IMR-90 (cell line): ENCODE data around the gene MYO5A.
"Not testable (repeated sequence)": the region's sequence is repeated elsewhere in the genome, so short reads cannot be mapped to it uniquely, and the experiment has no call there.

Experiments
- MXI1 ChIP-seq: IDR thresholded peaks from 2 replicates; pipeline ENCODE4 v1.6.1; 2012; ENCODE audit warnings: low read depth, mild to moderate bottlenecking, low read length, moderate library complexity, borderline replicate concordance
- NFE2L2 ChIP-seq: fragments of 150-350 bp; IDR thresholded peaks from 2 replicates; pipeline ENCODE4 v1.6.1; 2016; ENCODE audit warnings: low read depth, mild to moderate bottlenecking, low read length
- POLR2A ChIP-seq: IDR thresholded peaks from 2 replicates; pipeline ENCODE4 v1.6.1; 2012; ENCODE audit warnings: mild to moderate bottlenecking, low read depth, low read length
- TF ChIP-seq, protein P1 (sequence below): conservative IDR thresholded peaks from 2 replicates; pipeline ENCODE4 v1.5.1; 2012; ENCODE audit warnings: mild to moderate bottlenecking, low read depth, low read length, improper control_type of control experiment
- TF ChIP-seq, protein P2 (sequence below): fragments of 150-350 bp; IDR thresholded peaks from 2 replicates; pipeline ENCODE4 v1.6.1; 2017; ENCODE audit warnings: mild to moderate bottlenecking, antibody characterized with exemption, low read length, low read depth

DNA sequence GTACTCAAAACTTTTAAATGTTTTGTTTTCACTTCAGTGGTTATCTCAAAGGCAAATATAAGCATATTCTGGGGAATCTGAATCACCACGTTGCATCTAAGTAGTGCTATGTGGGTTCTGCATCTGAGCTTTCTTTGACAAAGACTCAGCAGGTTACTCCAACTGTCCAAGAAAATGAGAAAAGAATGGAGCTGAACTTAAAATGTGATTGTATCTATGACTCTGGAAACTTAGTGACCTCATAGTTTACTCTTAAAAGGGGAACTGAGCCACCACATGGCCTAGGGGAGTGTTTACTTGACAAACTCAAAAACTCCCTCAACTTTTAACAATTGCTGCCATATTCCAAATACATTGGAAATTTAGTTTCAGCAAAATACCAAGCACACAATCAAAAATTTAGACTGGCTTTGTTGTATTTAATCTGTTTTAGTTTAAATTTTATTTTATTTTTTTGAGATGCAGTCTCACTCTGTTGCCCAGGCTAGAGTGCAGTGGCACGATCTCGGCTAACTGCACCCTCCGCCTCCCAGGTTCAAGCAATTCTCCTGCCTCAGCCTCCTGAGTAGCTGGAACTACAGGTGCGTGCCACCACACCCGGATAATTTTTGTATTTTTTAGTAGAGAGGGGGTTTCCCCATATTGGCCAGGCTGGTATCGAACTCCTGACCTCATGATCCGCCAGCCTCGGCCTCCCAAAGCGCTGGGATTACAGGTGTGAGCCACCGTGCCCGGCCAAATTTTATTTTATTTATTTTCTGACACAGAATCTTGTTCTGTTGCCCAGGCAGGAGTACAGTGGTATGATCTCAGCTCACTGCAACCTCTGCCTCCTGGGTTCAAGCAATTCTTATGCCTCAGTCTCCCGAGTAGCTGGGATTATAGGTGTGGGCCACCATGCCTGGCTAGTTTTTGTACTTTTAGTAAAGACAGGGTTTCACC, 37.0 kb upstream of the MYO5A start:
- TF ChIP-seq, protein P1, sequence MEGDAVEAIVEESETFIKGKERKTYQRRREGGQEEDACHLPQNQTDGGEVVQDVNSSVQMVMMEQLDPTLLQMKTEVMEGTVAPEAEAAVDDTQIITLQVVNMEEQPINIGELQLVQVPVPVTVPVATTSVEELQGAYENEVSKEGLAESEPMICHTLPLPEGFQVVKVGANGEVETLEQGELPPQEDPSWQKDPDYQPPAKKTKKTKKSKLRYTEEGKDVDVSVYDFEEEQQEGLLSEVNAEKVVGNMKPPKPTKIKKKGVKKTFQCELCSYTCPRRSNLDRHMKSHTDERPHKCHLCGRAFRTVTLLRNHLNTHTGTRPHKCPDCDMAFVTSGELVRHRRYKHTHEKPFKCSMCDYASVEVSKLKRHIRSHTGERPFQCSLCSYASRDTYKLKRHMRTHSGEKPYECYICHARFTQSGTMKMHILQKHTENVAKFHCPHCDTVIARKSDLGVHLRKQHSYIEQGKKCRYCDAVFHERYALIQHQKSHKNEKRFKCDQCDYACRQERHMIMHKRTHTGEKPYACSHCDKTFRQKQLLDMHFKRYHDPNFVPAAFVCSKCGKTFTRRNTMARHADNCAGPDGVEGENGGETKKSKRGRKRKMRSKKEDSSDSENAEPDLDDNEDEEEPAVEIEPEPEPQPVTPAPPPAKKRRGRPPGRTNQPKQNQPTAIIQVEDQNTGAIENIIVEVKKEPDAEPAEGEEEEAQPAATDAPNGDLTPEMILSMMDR: not testable (repeated sequence)
- TF ChIP-seq, protein P2, sequence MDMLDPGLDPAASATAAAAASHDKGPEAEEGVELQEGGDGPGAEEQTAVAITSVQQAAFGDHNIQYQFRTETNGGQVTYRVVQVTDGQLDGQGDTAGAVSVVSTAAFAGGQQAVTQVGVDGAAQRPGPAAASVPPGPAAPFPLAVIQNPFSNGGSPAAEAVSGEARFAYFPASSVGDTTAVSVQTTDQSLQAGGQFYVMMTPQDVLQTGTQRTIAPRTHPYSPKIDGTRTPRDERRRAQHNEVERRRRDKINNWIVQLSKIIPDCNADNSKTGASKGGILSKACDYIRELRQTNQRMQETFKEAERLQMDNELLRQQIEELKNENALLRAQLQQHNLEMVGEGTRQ: not testable (repeated sequence)
- not testable (repeated sequence) for TF ChIP-seq POLR2A, NFE2L2, MXI1
